Astrocyte (in vitro differentiated cells and primary cell): ENCODE results near the gene PLEKHA7. TPM values are rescaled to one million over a fixed set of nuclear protein-coding genes. Genes with fewer than 3 reads are reported as not detected.

Source experiments
- DNase-seq: peaks from one replicate; pipeline ENCODE4 v3.0.0-alpha.2; 2010; ENCODE audit warnings: low read depth
- FAIRE-seq: peaks from 2 replicates; lab custom pipeline; 2011; peaks lifted over from hg19 to GRCh38; lab: Jason Lieb, UNC
- H2AFZ ChIP-seq: 2 replicates; pipeline ENCODE4 v1.6.0; 2012; ENCODE audit warnings: low read depth, low read length, inconsistent platforms
- H3K27ac ChIP-seq: 2 replicates; pipeline ENCODE4 v1.5.1; 2011; ENCODE audit warnings: low read depth, low read length, inconsistent platforms
- H3K27me3 ChIP-seq: 2 replicates; pipeline ENCODE4 v1.6.0; 2011; ENCODE audit warnings: low read length, inconsistent platforms; ENCODE audit not compliant: insufficient read depth
- H3K36me3 ChIP-seq: 2 replicates; pipeline ENCODE4 v1.5.1; 2011; ENCODE audit warnings: low read length, inconsistent platforms; ENCODE audit not compliant: insufficient read depth
- H3K4me1 ChIP-seq: 2 replicates; pipeline ENCODE4 v1.5.1; 2011; ENCODE audit warnings: low read length, inconsistent platforms; ENCODE audit not compliant: insufficient read depth
- H3K4me2 ChIP-seq: 2 replicates; pipeline ENCODE4 v1.6.0; 2012; ENCODE audit warnings: low read length, inconsistent platforms
- H3K4me3 ChIP-seq: 2 replicates; pipeline ENCODE4 v1.5.1; 2011; ENCODE audit warnings: low read depth, mild to moderate bottlenecking, low read length, inconsistent platforms; ENCODE audit not compliant: insufficient read depth
- H3K79me2 ChIP-seq: 2 replicates; pipeline ENCODE4 v1.6.0; 2012; ENCODE audit warnings: mild to moderate bottlenecking, low read length, inconsistent platforms; ENCODE audit not compliant: insufficient read depth
- H3K9ac ChIP-seq: 2 replicates; pipeline ENCODE4 v1.6.0; 2012; ENCODE audit warnings: mild to moderate bottlenecking, low read length, inconsistent platforms
- H3K9me3 ChIP-seq: 2 replicates; pipeline ENCODE4 v1.5.1; 2012; ENCODE audit warnings: low read depth, mild to moderate bottlenecking, low read length, inconsistent platforms; ENCODE audit not compliant: insufficient read depth
- H4K20me1 ChIP-seq: 2 replicates; pipeline ENCODE4 v1.6.0; 2012; ENCODE audit warnings: low read length, inconsistent platforms; ENCODE audit not compliant: insufficient read depth
- H3K27ac Mint-ChIP-seq: one replicate; pipeline ENCODE4 v1.8.0; 2021; ENCODE audit warnings: mild to moderate bottlenecking, mixed read lengths; ENCODE audit not compliant: unreplicated experiment
- H3K27me3 Mint-ChIP-seq: one replicate; pipeline ENCODE4 v1.8.0; 2021; ENCODE audit warnings: low read depth, mixed read lengths; ENCODE audit not compliant: unreplicated experiment
- H3K36me3 Mint-ChIP-seq: one replicate; pipeline ENCODE4 v1.8.0; 2021; ENCODE audit warnings: low read depth, mixed read lengths; ENCODE audit not compliant: unreplicated experiment
- H3K4me1 Mint-ChIP-seq: one replicate; pipeline ENCODE4 v1.8.0; 2021; ENCODE audit warnings: low read depth, mixed read lengths; ENCODE audit not compliant: unreplicated experiment
- H3K4me3 Mint-ChIP-seq: one replicate; pipeline ENCODE4 v1.8.0; 2021; ENCODE audit warnings: mild to moderate bottlenecking, moderate library complexity, mixed read lengths; ENCODE audit not compliant: unreplicated experiment
- H3K9me3 Mint-ChIP-seq: one replicate; pipeline ENCODE4 v1.8.0; 2021; ENCODE audit warnings: mild to moderate bottlenecking, mixed read lengths; ENCODE audit not compliant: unreplicated experiment
- CTCF ChIP-seq: IDR thresholded peaks from 2 replicates; pipeline ENCODE4 v1.5.1; 2011; ENCODE audit warnings: low read depth, mild to moderate bottlenecking, inconsistent platforms, low read length, moderate library complexity; ENCODE audit not compliant: insufficient read depth
- EZH2 ChIP-seq: IDR thresholded peaks from 2 replicates; pipeline ENCODE4 v1.6.1; 2012; ENCODE audit warnings: mild to moderate bottlenecking, low read length, inconsistent platforms; ENCODE audit not compliant: insufficient read depth
- total RNA-seq: library from RNA; stranded (reverse); gene quantifications from 2 replicates; pipeline ENCODE4 v1.2.1, GENCODE V29; 2021

PLEKHA7 gene
- total RNA-seq, 1 donor from 2014 or later: 5.7 TPM

- no peak for FAIRE-seq
- Mint-ChIP-seq H3K4me3 (no peak overlapping the region), H3K36me3 (peaks cover 30% of the 10 kb centered on the region), H3K27ac (no peak overlapping the region), H3K9me3 (no peaks in the 10 kb centered on the region), H3K4me1 (no peaks in the 10 kb centered on the region), H3K27me3 (peaks cover 3% of the 10 kb centered on the region)
- Histone ChIP-seq H4K20me1 (no peaks in the 10 kb centered on the region), H3K4me2 (no peak overlapping the region), H3K27ac (no peak overlapping the region), H3K4me1 (no peaks in the 10 kb centered on the region), H2AFZ (no peak overlapping the region), H3K27me3 (no peaks in the 10 kb centered on the region), H3K36me3 (no peaks in the 10 kb centered on the region), H3K79me2 (no peaks in the 10 kb centered on the region), H3K9me3 (no peaks in the 10 kb centered on the region), H3K9ac (no peak overlapping the region), H3K4me3 (no peak overlapping the region)
- no peak for TF ChIP-seq CTCF
- no peak for TF ChIP-seq EZH2
- DNase-seq: no peak
Measured at GRCh38 chr11:16839821-16840220, 174.4 kb downstream of the PLEKHA7 start.

DNA sequence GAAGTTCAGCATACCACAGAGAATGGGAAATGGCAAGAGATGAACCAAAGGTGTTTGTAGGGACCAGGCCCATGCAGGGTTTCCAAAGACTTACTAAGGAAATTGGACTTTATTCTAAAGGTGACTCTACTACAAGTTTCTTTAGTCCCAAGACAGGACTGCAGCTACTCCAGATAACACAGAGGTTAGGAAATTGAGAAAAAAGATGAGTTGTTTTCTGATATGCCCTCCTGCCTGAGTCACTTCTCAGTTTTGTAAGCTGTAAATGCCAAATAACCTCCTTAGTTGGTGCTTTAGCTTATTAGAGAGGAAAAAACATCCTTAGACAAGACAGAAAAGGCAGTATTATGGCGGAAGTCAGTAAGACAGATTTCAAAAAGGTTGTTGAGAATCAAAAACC, 179.8 kb downstream of the PLEKHA7 start:
- H3K4me3 ChIP-seq: no peak overlapping the region
- no peaks in the 10 kb centered on the region for H4K20me1 ChIP-seq
- H3K4me2 ChIP-seq: no peak overlapping the region
- H3K9ac ChIP-seq: no peak overlapping the region
- TF ChIP-seq CTCF: no peak
- H3K27ac Mint-ChIP-seq: no peak overlapping the region
- no peak overlapping the region for H2AFZ ChIP-seq
- no peak overlapping the region for H3K27ac ChIP-seq
- H3K4me1 ChIP-seq: no peaks in the 10 kb centered on the region
- FAIRE-seq (no peak), DNase-seq (no peak)
- no peaks in the 10 kb centered on the region for H3K9me3 ChIP-seq
- no peaks in the 10 kb centered on the region for H3K36me3 ChIP-seq
- no peaks in the 10 kb centered on the region for H3K9me3 Mint-ChIP-seq
- H3K4me3 Mint-ChIP-seq: no peak overlapping the region
- H3K27me3 Mint-ChIP-seq: peaks cover 5% of the 10 kb centered on the region
- H3K4me1 Mint-ChIP-seq: no peaks in the 10 kb centered on the region
- H3K27me3 ChIP-seq: no peaks in the 10 kb centered on the region
- H3K36me3 Mint-ChIP-seq: peaks cover 8% of the 10 kb centered on the region
- no peaks in the 10 kb centered on the region for H3K79me2 ChIP-seq

DNA sequence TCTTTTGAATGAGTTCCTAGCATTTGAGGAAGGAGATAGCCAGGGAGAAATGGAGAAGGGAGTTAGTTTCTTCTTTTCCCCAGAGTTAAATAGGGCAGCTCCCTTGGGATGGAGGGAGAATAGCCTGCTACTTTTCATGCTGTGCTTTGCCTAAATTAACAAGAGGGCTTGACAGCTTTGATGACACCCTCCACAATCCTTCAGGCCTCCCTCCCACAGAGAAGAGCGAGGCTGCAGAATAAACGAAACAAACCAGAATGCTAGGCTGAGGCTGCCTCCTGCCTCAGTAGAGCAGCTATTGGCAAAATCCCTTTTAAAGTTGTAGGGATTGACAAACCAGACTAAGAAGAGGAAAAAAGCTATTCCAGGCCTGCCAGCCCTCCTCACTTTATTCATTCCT, 181.2 kb downstream of the PLEKHA7 start:
- TF ChIP-seq CTCF (no peak), EZH2 (no peak)
- Mint-ChIP-seq H3K27me3 (peaks cover 5% of the 10 kb centered on the region), H3K36me3 (peaks cover 8% of the 10 kb centered on the region), H3K9me3 (no peaks in the 10 kb centered on the region), H3K4me3 (no peak overlapping the region), H3K27ac (no peak overlapping the region), H3K4me1 (no peaks in the 10 kb centered on the region)
- no peaks in the 10 kb centered on the region for H3K9me3 ChIP-seq
- H3K79me2 ChIP-seq: no peaks in the 10 kb centered on the region
- no peak overlapping the region for H3K4me2 ChIP-seq
- FAIRE-seq (no peak), DNase-seq (no peak)
- no peaks in the 10 kb centered on the region for H4K20me1 ChIP-seq
- H3K9ac ChIP-seq: no peak overlapping the region
- peaks cover 2% of the 10 kb centered on the region for H3K27me3 ChIP-seq
- H2AFZ ChIP-seq: no peak overlapping the region
- no peak overlapping the region for H3K27ac ChIP-seq
- no peak overlapping the region for H3K4me3 ChIP-seq
- H3K4me1 ChIP-seq: no peaks in the 10 kb centered on the region
- H3K36me3 ChIP-seq: no peaks in the 10 kb centered on the region
